Stimulated activated CD4-positive, alpha-beta T cell treated with anti-CD3 and anti-CD28 coated beads, TNF-alpha, amount 100 ng/mL, for 48 hours (primary cell): ENCODE results near the gene ZNF423.
"Not testable (repeated sequence)": the region's sequence is repeated elsewhere in the genome, so short reads cannot be mapped to it uniquely, and the experiment has no call there.

Experiments used
- DNase-seq, 3 donors: peaks; one replicate each; pipeline ENCODE4 v3.0.0-alpha.2; 2020; ENCODE audit warnings: low read depth in 3 of 3

The ZNF423 gene

GRCh38 chr16:49855822-49856671 is at the start of gene ZNF423:
Gene ZNF423, minus strand, starts transcription at chr16:49856112. Its CDS starts 338 bp downstream, at chr16:49855774.
- DNase-seq, result no peak

- DNase-seq, result no peak
These were observed 48.6 kb upstream of the ZNF423 start for GRCh38 chr16:49904348-49905062.

- DNase-seq, result no peak
These were observed 47.0 kb upstream of the ZNF423 start for GRCh38 chr16:49902908-49903307.

- no peak for DNase-seq
These were observed 45.8 kb upstream of the ZNF423 start for GRCh38 chr16:49901711-49902110.

- no peak for DNase-seq
These were observed 45.0 kb upstream of the ZNF423 start for GRCh38 chr16:49900875-49901274.

GRCh38 chr16:49899991-49900695 is 44.2 kb upstream of the ZNF423 start:
- no peak for DNase-seq

GRCh38 chr16:49896447-49896964 is 40.6 kb upstream of the ZNF423 start:
- DNase-seq, result no peak

- DNase-seq, result peak in 1 of 3 donors; percentile 12
These were observed 35.0 kb upstream of the ZNF423 start for GRCh38 chr16:49890876-49891275.

GRCh38 chr16:49889725-49890397 is 33.9 kb upstream of the ZNF423 start:
- DNase-seq, result no peak

GRCh38 chr16:49886554-49887094 is 30.7 kb upstream of the ZNF423 start:
- DNase-seq, result no peak

- no peak for DNase-seq
These were observed 28.4 kb upstream of the ZNF423 start for GRCh38 chr16:49884033-49885015.

GRCh38 chr16:49883076-49884014 is 27.4 kb upstream of the ZNF423 start:
- no peak for DNase-seq

- no peak for DNase-seq
These were observed 26.0 kb upstream of the ZNF423 start for GRCh38 chr16:49881890-49882289.

- DNase-seq, result not testable (repeated sequence)
These were observed 22.6 kb upstream of the ZNF423 start for GRCh38 chr16:49878540-49878939.

- peak in 1 of 3 donors; percentile 43 for DNase-seq
These were observed 20.8 kb upstream of the ZNF423 start for GRCh38 chr16:49876716-49877129.

- DNase-seq, result no peak
These were observed 20.1 kb upstream of the ZNF423 start for GRCh38 chr16:49875806-49876715.

- no peak for DNase-seq
These were observed 18.8 kb upstream of the ZNF423 start for GRCh38 chr16:49874613-49875237.
